Measurements from ENCODE around the gene AOC2.
A peak's percentile ranks its signal among the peaks of the same experiment; 100 is the strongest.

Gene AOC2

GRCh38 chr17:42817866-42818265, 26.5 kb upstream of the AOC2 start:
- DNase-seq (ENCODE audit: insufficient read length, low spot score) (no peak), FAIRE-seq (no peak)
- no peak for TF ChIP-seq CTCF (IDR thresholded peaks at IDR 0.05; ENCODE audit: insufficient read depth, missing control alignments)

GRCh38 chr17:42818379-42818778, 26.0 kb upstream of the AOC2 start:
- FAIRE-seq (no peak), DNase-seq (ENCODE audit: insufficient read length, low spot score) (no peak)
- no peak for TF ChIP-seq CTCF (IDR thresholded peaks at IDR 0.05; ENCODE audit: insufficient read depth, missing control alignments)

GRCh38 chr17:42819939-42820535, 24.3 kb upstream of the AOC2 start:
- DNase-seq (ENCODE audit: insufficient read length, low spot score) (no peak), FAIRE-seq (no peak)
- peak; percentile 82 for TF ChIP-seq CTCF (IDR thresholded peaks at IDR 0.05; ENCODE audit: insufficient read depth, missing control alignments)

GRCh38 chr17:42821176-42821575, 23.2 kb upstream of the AOC2 start:
- no peak for TF ChIP-seq CTCF (IDR thresholded peaks at IDR 0.05; ENCODE audit: insufficient read depth, missing control alignments)
- no peak for DNase-seq (ENCODE audit: insufficient read length, low spot score)
- no peak for FAIRE-seq

GRCh38 chr17:42827472-42827871, 16.9 kb upstream of the AOC2 start:
- FAIRE-seq (no peak), DNase-seq (ENCODE audit: insufficient read length, low spot score) (no peak)
- no peak for TF ChIP-seq CTCF (IDR thresholded peaks at IDR 0.05; ENCODE audit: insufficient read depth, missing control alignments)

- DNase-seq (ENCODE audit: insufficient read length, low spot score) (no peak), FAIRE-seq (no peak)
- TF ChIP-seq CTCF (IDR thresholded peaks at IDR 0.05; ENCODE audit: insufficient read depth, missing control alignments), result no peak
Observed at GRCh38 chr17:42830971-42831370, 13.4 kb upstream of the AOC2 start.

GRCh38 chr17:42832213-42832933, 12.0 kb upstream of the AOC2 start:
- TF ChIP-seq CTCF (IDR thresholded peaks at IDR 0.05; ENCODE audit: insufficient read depth, missing control alignments), result no peak
- DNase-seq (ENCODE audit: insufficient read length, low spot score) (no peak), FAIRE-seq (no peak)
